ENCODE measurements around the gene XYLT1. TPM values are rescaled to one million over a fixed set of nuclear protein-coding genes. Genes with fewer than 3 reads are reported as not detected.

The XYLT1 gene
- total and polyA plus RNA-seq, 2 of the 8 experiments (the other 6 are each of a cell fraction or from before 2014, with no cell fraction given) = 6.6 to 25.4 TPM

- TF ChIP-seq CHD7 (IDR thresholded peaks at IDR 0.05; ENCODE audit: insufficient replicate concordance, low read length) = no peak
- no peak for TF ChIP-seq TEAD4 (IDR thresholded peaks at IDR 0.05; ENCODE audit: low read depth, low read length)
- no peak for TF ChIP-seq SUZ12 (IDR thresholded peaks at IDR 0.05; ENCODE audit: low read length)
- no peak for TF ChIP-seq KDM5A (IDR thresholded peaks at IDR 0.05; ENCODE audit: low read length)
- no peak for TF ChIP-seq CTBP2 (IDR thresholded peaks at IDR 0.05; ENCODE audit: borderline replicate concordance, insufficient read depth, insufficient read length, low read length)
- TF ChIP-seq EP300 (IDR thresholded peaks at IDR 0.05; ENCODE audit: borderline replicate concordance in 1 of 2, low read depth in 2 of 2, low read length in 2 of 2) = no peak
- TF ChIP-seq KDM4A (IDR thresholded peaks at IDR 0.05; ENCODE audit: low read depth, low read length, severe bottlenecking) = no peak
- no peak for TF ChIP-seq TCF12 (IDR thresholded peaks at IDR 0.05; ENCODE audit: low read depth, low read length)
- no peak for TF ChIP-seq POLR2AphosphoS5 (IDR thresholded peaks at IDR 0.05; ENCODE audit: low read depth, low read length)
- TF ChIP-seq KDM1A (IDR thresholded peaks at IDR 0.05; ENCODE audit: borderline replicate concordance, low read length) = no peak
- no peak for TF ChIP-seq POU5F1 (IDR thresholded peaks at IDR 0.05; ENCODE audit: low read depth, low read length)
- no peak for TF ChIP-seq CEBPB (IDR thresholded peaks at IDR 0.05; ENCODE audit: low read depth, low read length)
Observed at GRCh38 chr16:17483351-17483750, 12.6 kb upstream of the XYLT1 start (continued).

Measured in H1 (cell line).